Measurements from ENCODE around the gene TMCC2. TPM values are rescaled to one million over a fixed set of nuclear protein-coding genes. Genes with fewer than 3 reads are reported as not detected.

The TMCC2 gene
- total and polyA plus RNA-seq, 12 donors, result 0.62 to 2.6 (median 1.8) TPM

- peaks cover 0 to 9% (median 0%) of the 10 kb centered on the region in 9 donors for H3K36me3 ChIP-seq
- H3K4me3 ChIP-seq, result no peak overlapping the region
- WGBS, 2 donors, result 69 to 73% methylated on average over 8 of the region's 8 CpGs
- no peak for DNase-seq
- TF ChIP-seq CTCF (IDR thresholded peaks at IDR 0.05), result no peak
- H3K9me3 ChIP-seq, result no peaks in the 10 kb centered on the region
- peak overlapping the region in 1 of 10 donors; percentile 24 for H3K27ac ChIP-seq
- intact Hi-C loops (cut with DNase I), result no loop called here
- no peak for ATAC-seq
- H3K4me1 ChIP-seq, result peaks cover 0 to 44% (median 29%) of the 10 kb centered on the region in 9 donors
- no peaks in the 10 kb centered on the region for H3K27me3 ChIP-seq
Observed at GRCh38 chr1:205267306-205267902, 39.7 kb downstream of the TMCC2 start.

- Histone ChIP-seq H3K27ac (no peak overlapping the region), H3K4me3 (no peak overlapping the region), H3K27me3 (no peaks in the 10 kb centered on the region), H3K9me3 (no peaks in the 10 kb centered on the region), H3K4me1 (peaks cover 0 to 50% (median 28%) of the 10 kb centered on the region in 9 donors), H3K36me3 (peaks cover 0 to 11% (median 0%) of the 10 kb centered on the region in 9 donors)
- intact Hi-C loops (cut with DNase I), result no loop called here
- ATAC-seq (no peak), DNase-seq (no peak)
- 94 to 96% methylated on average over 48 of the region's 48 CpGs for WGBS, 2 donors
- no peak for TF ChIP-seq CTCF (IDR thresholded peaks at IDR 0.05)
Observed at GRCh38 chr1:205268846-205269680, 41.3 kb downstream of the TMCC2 start.

DNA sequence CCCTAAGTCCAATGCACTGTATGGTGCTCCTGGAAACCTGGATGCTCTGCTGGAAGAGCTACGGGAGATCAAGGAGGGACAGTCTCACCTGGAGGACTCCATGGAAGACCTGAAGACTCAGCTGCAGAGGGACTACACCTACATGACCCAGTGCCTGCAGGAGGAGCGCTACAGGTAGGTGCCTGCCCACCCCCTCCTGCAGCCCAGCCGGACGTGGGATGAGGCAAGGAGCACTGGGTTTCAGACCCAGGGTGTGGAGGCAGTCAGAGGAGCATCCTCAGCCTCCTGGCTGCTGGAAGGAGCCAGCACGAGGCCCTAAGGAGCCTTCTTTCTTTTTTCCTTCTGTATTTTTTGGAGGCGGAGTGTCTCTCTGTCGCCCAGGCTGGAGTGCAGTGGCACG, 42.0 kb downstream of the TMCC2 start:
- TF ChIP-seq CTCF (IDR thresholded peaks at IDR 0.05), result no peak
- H3K4me1 ChIP-seq, result peaks cover 0 to 50% (median 28%) of the 10 kb centered on the region in 9 donors

DNA sequence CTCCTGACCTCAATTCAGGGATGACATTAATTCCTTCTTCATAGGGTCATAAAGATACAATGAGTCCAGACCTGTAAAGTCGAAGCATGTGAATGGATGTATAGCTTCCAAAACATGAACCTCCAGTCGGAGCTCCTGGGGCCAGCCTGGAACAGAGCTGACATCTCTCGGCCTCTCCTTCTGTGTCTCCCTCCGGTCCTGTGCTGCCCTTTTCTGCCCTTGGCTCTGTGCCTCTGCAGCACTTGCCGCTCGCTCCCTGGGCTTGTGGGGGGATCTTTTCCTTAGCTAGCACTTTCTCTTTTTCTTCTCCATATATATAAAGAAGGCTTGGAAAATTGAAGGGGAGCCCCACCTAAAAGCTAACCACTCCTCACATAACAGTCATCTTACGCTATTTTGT, 42.5 kb downstream of the TMCC2 start:
- ATAC-seq (no peak), DNase-seq (no peak)
- Histone ChIP-seq H3K9me3 (no peaks in the 10 kb centered on the region), H3K27ac (no peak overlapping the region), H3K4me1 (peaks cover 0 to 50% (median 28%) of the 10 kb centered on the region in 9 donors), H3K4me3 (no peak overlapping the region), H3K36me3 (peaks cover 0 to 11% (median 0%) of the 10 kb centered on the region in 9 donors), H3K27me3 (no peaks in the 10 kb centered on the region)
- intact Hi-C loops (cut with DNase I), result loop anchor here in 1 of 10 donors (10.0 kb wide), 1 partner anchor 215 kb away; no protein-coding TSS in a partner anchor
- 78 to 84% methylated on average over 7 of the region's 7 CpGs for WGBS, 2 donors
- no peak for TF ChIP-seq CTCF (IDR thresholded peaks at IDR 0.05)

More for the DNA sequence above, 42.0 kb downstream of the TMCC2 start:
- Histone ChIP-seq H3K4me3 (no peak overlapping the region), H3K27ac (no peak overlapping the region), H3K27me3 (no peaks in the 10 kb centered on the region), H3K9me3 (no peaks in the 10 kb centered on the region), H3K36me3 (peaks cover 0 to 11% (median 0%) of the 10 kb centered on the region in 9 donors)
- no peak for DNase-seq
- intact Hi-C loops (cut with DNase I), result loop anchor here in 1 of 10 donors (10.0 kb wide), 1 partner anchor 215 kb away; no protein-coding TSS in a partner anchor
- ATAC-seq, result no peak
- 95 to 99% methylated on average over 8 of the region's 8 CpGs for WGBS, 2 donors

Data from heart right ventricle (tissue), 16 donors.